Osteocyte (in vitro differentiated cells): ENCODE results near the gene ST6GALNAC2. TPM values are rescaled to one million over a fixed set of nuclear protein-coding genes. Genes with fewer than 3 reads are reported as not detected.
"Not testable (repeated sequence)": the region's sequence is repeated elsewhere in the genome, so short reads cannot be mapped to it uniquely, and the experiment has no call there.

ENCODE experiments used
- DNase-seq: peaks from one replicate; pipeline ENCODE4 v3.0.0; 2021; ENCODE audit warnings: mixed read lengths; ENCODE audit not compliant: unreplicated experiment; ENCODE audit errors: extremely low spot score
- H3K27ac Mint-ChIP-seq: one replicate; pipeline ENCODE4 v1.8.0; 2021; ENCODE audit warnings: mild to moderate bottlenecking, mixed read lengths; ENCODE audit not compliant: unreplicated experiment
- H3K27me3 Mint-ChIP-seq: one replicate; pipeline ENCODE4 v1.8.0; 2021; ENCODE audit warnings: mixed read lengths; ENCODE audit not compliant: unreplicated experiment
- H3K36me3 Mint-ChIP-seq: one replicate; pipeline ENCODE4 v1.8.0; 2021; ENCODE audit warnings: mixed read lengths; ENCODE audit not compliant: unreplicated experiment
- H3K4me1 Mint-ChIP-seq: one replicate; pipeline ENCODE4 v1.8.0; 2021; ENCODE audit warnings: mixed read lengths; ENCODE audit not compliant: unreplicated experiment
- H3K4me3 Mint-ChIP-seq: one replicate; pipeline ENCODE4 v1.8.0; 2021; ENCODE audit warnings: mild to moderate bottlenecking, moderate library complexity, mixed read lengths; ENCODE audit not compliant: unreplicated experiment
- H3K9me3 Mint-ChIP-seq: one replicate; pipeline ENCODE4 v1.8.0; 2021; ENCODE audit warnings: mixed read lengths; ENCODE audit not compliant: unreplicated experiment
- total RNA-seq: library from RNA; stranded (reverse); gene quantifications from 2 replicates; pipeline ENCODE4 v1.2.1, GENCODE V29; 2021
- TF ChIP-seq, protein P1 (sequence below): fragments of 200-600 bp; sonication (generic); IDR thresholded peaks from 2 replicates; pipeline ENCODE4 v1.5.0; 2021; ENCODE audit warnings: antibody characterized with exemption, mild to moderate bottlenecking, moderate library complexity

The ST6GALNAC2 gene
- total RNA-seq, 1 donor from 2014 or later, result 3.3 TPM

DNA sequence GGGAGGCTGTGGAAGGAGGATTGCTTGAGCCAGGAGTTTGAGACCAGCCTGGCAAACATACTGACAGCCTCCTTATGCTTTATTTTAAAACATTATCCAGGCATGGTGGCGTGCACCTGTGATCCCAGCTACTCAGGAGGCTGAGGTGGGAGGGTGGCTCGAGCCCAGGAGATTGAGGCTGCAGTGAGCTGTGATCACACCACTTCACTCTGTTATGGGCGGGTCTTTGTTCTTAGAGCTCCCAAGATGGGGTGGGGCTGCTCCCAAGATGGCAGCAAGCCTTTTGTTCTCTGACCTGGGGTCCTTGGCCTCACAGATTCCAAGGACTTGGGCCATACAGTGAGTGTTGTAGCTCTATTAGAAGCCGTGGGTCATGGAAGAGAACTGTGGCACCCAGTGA, 26.1 kb upstream of the ST6GALNAC2 start:
- H3K27me3 Mint-ChIP-seq, result peaks cover 8% of the 10 kb centered on the region
- H3K27ac Mint-ChIP-seq, result no peak overlapping the region
- DNase-seq, result no peak
- H3K4me3 Mint-ChIP-seq, result no peak overlapping the region
- TF ChIP-seq, protein P1, sequence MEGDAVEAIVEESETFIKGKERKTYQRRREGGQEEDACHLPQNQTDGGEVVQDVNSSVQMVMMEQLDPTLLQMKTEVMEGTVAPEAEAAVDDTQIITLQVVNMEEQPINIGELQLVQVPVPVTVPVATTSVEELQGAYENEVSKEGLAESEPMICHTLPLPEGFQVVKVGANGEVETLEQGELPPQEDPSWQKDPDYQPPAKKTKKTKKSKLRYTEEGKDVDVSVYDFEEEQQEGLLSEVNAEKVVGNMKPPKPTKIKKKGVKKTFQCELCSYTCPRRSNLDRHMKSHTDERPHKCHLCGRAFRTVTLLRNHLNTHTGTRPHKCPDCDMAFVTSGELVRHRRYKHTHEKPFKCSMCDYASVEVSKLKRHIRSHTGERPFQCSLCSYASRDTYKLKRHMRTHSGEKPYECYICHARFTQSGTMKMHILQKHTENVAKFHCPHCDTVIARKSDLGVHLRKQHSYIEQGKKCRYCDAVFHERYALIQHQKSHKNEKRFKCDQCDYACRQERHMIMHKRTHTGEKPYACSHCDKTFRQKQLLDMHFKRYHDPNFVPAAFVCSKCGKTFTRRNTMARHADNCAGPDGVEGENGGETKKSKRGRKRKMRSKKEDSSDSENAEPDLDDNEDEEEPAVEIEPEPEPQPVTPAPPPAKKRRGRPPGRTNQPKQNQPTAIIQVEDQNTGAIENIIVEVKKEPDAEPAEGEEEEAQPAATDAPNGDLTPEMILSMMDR, result no peak
- H3K9me3 Mint-ChIP-seq, result no peaks in the 10 kb centered on the region
- no peaks in the 10 kb centered on the region for H3K36me3 Mint-ChIP-seq
- no peaks in the 10 kb centered on the region for H3K4me1 Mint-ChIP-seq

DNA sequence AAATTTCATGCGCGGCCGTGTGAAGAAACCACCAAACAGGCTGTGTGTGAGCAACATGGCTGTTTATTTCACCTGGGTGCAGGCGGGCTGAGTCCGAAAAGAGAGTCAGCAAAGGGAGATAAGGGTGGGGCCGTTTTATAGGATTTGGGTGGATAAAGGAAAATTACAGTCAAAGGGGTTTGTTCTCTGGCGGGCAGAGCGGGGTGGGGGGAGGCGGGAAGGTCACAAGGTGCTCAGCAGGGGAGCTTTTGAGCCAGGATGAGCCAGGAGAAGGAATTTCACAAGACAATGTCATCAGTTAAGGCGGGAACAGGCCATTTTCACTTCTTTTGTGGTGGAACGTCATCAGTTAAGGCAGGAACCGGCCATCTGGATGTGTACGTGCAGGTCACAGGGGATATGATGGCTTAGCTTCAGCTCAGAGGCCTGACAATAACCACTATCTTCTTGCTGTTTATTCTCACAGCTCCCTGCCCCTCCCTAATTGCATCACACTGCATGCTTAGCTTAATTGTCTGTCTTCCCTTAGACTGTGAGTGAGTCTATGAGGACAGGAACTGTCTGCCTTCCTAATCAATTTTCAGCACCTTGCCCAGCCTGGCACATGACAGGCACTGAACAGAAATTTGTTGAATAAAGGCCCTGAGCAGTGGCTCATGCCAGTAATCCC, 25.6 kb upstream of the ST6GALNAC2 start:
- not testable (repeated sequence) for H3K27ac Mint-ChIP-seq, H3K36me3 Mint-ChIP-seq, H3K9me3 Mint-ChIP-seq, DNase-seq, H3K4me3 Mint-ChIP-seq, H3K27me3 Mint-ChIP-seq, H3K4me1 Mint-ChIP-seq

DNA sequence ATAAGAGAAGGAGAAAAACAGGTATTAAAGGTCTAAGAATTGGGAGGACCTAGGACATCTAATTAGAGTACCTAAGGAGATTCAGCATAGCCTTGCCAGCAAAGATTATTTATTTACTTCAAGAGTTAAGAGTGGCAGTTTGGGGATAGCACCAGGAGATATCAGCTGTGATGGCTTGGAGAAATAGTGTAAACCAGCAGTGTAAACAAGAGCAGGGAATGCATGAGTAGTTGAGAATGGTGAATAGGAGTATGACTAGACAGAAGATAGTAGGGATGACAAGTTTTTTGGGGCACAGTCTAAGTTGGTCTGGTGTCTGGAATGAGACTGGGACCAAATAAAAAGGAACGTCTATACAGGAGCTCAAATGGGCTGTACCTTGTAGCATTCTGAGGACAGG, 21.0 kb upstream of the ST6GALNAC2 start:
- peaks cover 12% of the 10 kb centered on the region for H3K27me3 Mint-ChIP-seq
- not testable (repeated sequence) for H3K4me1 Mint-ChIP-seq, DNase-seq, H3K9me3 Mint-ChIP-seq, H3K36me3 Mint-ChIP-seq, H3K4me3 Mint-ChIP-seq, H3K27ac Mint-ChIP-seq

DNA sequence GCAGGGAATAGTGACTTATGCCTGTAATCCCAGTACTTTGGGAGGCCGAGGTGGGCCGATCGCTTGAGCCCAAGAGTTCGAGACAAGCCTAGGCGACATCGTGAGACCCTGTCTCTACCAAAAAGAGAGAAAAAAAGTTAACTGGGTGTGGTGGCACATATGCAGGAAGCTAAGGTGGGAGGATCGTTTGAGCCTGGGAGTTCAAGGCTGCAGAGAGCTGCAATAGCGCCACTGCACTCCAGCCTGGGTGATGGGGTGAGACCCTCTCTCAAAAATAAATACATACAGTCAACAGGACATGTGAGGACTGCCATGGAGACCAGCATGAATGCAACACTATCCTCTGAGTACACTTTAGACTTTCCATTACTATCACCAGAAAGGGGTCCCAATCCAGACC, 15.4 kb upstream of the ST6GALNAC2 start:
- Mint-ChIP-seq H3K36me3 (no peaks in the 10 kb centered on the region), H3K4me1 (no peaks in the 10 kb centered on the region), H3K4me3 (no peak overlapping the region), H3K27me3 (peaks cover 17% of the 10 kb centered on the region), H3K9me3 (no peaks in the 10 kb centered on the region), H3K27ac (no peak overlapping the region)
- TF ChIP-seq, protein P1, result no peak
- no peak for DNase-seq

DNA sequence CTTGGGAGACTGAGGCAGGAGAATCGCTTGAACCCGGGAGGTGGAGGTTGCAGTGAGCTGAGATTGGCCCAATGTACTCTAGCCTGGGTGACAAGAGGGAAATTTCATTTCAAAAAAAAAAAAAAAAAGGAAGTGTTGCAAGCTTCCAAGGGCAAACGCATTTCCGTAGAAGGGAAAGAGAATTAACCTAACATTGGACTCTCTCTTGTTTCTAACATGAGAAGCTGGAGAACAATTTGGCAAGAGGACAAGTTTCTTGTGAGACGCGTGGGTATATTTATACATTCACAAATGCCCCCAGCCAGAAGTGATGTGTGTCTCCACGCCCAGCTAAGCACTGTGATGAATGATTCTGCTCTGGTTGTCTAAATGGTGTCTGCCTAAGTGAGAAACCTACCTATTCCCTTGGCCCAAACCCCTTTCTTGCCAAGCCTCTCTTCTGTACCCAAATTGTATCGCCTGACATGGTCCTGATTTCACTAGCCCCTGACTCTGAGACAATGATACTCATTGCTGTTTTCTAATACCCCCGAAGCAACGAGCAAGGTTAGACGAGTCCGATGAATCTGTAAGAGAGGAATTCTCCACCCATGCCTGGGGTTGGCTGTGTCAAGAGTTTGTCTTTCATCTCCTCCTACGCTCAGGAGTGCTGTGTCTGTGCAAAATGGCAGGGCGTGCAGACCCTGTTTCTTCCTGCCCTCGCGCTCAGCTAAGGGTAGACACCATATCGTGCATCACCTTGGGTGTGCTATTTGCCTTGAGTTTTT, 14.2 kb upstream of the ST6GALNAC2 start:
- no peaks in the 10 kb centered on the region for H3K36me3 Mint-ChIP-seq
- no peak for DNase-seq
- no peaks in the 10 kb centered on the region for H3K9me3 Mint-ChIP-seq
- TF ChIP-seq, protein P1, result no peak
- H3K4me3 Mint-ChIP-seq, result no peak overlapping the region
- peaks cover 17% of the 10 kb centered on the region for H3K27me3 Mint-ChIP-seq
- no peak overlapping the region for H3K27ac Mint-ChIP-seq
- H3K4me1 Mint-ChIP-seq, result no peaks in the 10 kb centered on the region

DNA sequence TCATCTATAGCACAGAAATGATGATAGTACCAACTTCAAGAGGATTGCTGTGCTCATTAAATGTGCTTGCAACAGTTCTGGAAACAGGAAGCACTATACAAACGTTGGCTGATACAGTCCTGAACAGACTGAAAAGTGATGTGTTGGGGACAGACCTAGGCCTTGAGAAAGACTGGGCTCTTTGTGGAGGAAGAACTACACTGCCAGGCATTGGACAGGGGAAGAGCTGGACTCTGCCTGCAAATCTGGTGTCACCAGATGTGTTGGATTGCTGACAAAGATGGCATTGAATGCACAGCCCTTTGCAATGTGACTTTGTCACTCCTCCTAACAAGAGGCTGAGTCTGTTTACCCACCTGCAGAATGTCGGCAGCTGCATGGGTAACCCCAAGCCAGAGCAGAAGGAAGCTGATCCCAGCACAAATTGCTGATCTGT, 12.4 kb upstream of the ST6GALNAC2 start:
- H3K27ac Mint-ChIP-seq, result no peak overlapping the region
- no peak for DNase-seq
- no peaks in the 10 kb centered on the region for H3K9me3 Mint-ChIP-seq
- H3K4me1 Mint-ChIP-seq, result no peaks in the 10 kb centered on the region
- no peaks in the 10 kb centered on the region for H3K36me3 Mint-ChIP-seq
- TF ChIP-seq, protein P1, result no peak
- no peak overlapping the region for H3K4me3 Mint-ChIP-seq
- peaks cover 16% of the 10 kb centered on the region for H3K27me3 Mint-ChIP-seq
